PC-3 (cell line): Measurements from ENCODE around the gene IPO4. TPM values are rescaled to one million over a fixed set of nuclear protein-coding genes. Genes with fewer than 3 reads are reported as not detected.

Source experiments
- ATAC-seq: fragments of 200-7000 bp; cut with Tn5 transposase; 2 replicates; pipeline ENCODE4 v1.9.1; 2020; ENCODE audit warnings: mild to moderate bottlenecking, moderate library complexity
- BruUV-seq: library from RNA; stranded (reverse); fragments of 400-500 nt; replicated peaks from 2 replicates; lab custom pipeline; 2021; lab: Mats Ljungman, UMichigan
- CTCF ChIA-PET: fragments of 300-600 bp; sonication (Branson Sonifier 250); formaldehyde crosslinking; loops from one replicate; lab custom pipeline; 2022; ENCODE audit warnings: antibody characterized with exemption; lab: Charles Lee
- POLR2A ChIA-PET: fragments of 300-600 bp; sonication (Branson Sonifier 250); formaldehyde crosslinking; loops from one replicate; lab custom pipeline; 2022; ENCODE audit warnings: antibody characterized with exemption; ENCODE audit not compliant: unreplicated experiment; lab: Charles Lee
- DNase-seq: peaks from one replicate; pipeline ENCODE4 v3.0.0-alpha.2; 2015
- H2AFZ ChIP-seq: fragments of 300-600 bp; sonication (generic); 2 replicates; pipeline ENCODE4 v1.6.0; 2016; ENCODE audit warnings: antibody characterized with exemption, low read length
- H3F3A ChIP-seq: fragments of 300-600 bp; sonication (generic); one replicate; pipeline ENCODE4 v1.6.0; 2017; ENCODE audit warnings: antibody characterized with exemption, low read length, control low read depth, mild to moderate bottlenecking; ENCODE audit not compliant: unreplicated experiment
- H3K27ac ChIP-seq: fragments of 300-600 bp; sonication (generic); 2 replicates; pipeline ENCODE4 v1.5.1; 2016; ENCODE audit warnings: mild to moderate bottlenecking, low read length
- H3K27me3 ChIP-seq: fragments of 300-600 bp; sonication (generic); 2 replicates; pipeline ENCODE4 v1.6.1; 2016; ENCODE audit warnings: low read length, mixed read lengths
- H3K36me3 ChIP-seq: fragments of 300-600 bp; sonication (generic); 2 replicates; pipeline ENCODE4 v1.6.1; 2016; ENCODE audit warnings: low read depth, mixed run types, low read length, mixed read lengths
- H3K4me1 ChIP-seq: fragments of 300-600 bp; sonication (generic); 2 replicates; pipeline ENCODE4 v1.5.1; 2016; ENCODE audit warnings: low read length; ENCODE audit not compliant: insufficient read depth
- H3K4me2 ChIP-seq: fragments of 300-600 bp; sonication (generic); 2 replicates; pipeline ENCODE4 v1.6.0; 2016; ENCODE audit warnings: low read length
- H3K4me3 ChIP-seq: fragments of 300-600 bp; sonication (generic); 2 replicates; pipeline ENCODE4 v1.5.1; 2016; ENCODE audit warnings: mild to moderate bottlenecking, low read length, mixed read lengths
- H3K79me2 ChIP-seq: fragments of 300-600 bp; sonication (generic); 2 replicates; pipeline ENCODE4 v1.6.1; 2017; ENCODE audit warnings: low read length, mixed read lengths
- H3K9ac ChIP-seq: fragments of 300-600 bp; sonication (generic); 2 replicates; pipeline ENCODE4 v1.6.0; 2016; ENCODE audit warnings: mild to moderate bottlenecking, low read length
- H3K9me2 ChIP-seq: fragments of 300-600 bp; sonication (generic); replicated peaks from 2 replicates; pipeline ENCODE4 v1.6.1; 2016; ENCODE audit warnings: mixed run types, low read length, mixed read lengths
- H3K9me3 ChIP-seq: fragments of 300-600 bp; sonication (generic); 2 replicates; pipeline ENCODE4 v1.6.1; 2016; ENCODE audit warnings: low read length, mixed read lengths
- H4K20me1 ChIP-seq: fragments of 300-600 bp; sonication (generic); 2 replicates; pipeline ENCODE4 v1.6.1; 2016; ENCODE audit warnings: low read length, mixed read lengths
- EZH2 ChIP-seq: fragments of 300-600 bp; sonication (generic); IDR thresholded peaks from one replicate; pipeline ENCODE4 v1.6.1; 2017; ENCODE audit warnings: antibody characterized with exemption, mild to moderate bottlenecking, low read length; ENCODE audit not compliant: unreplicated experiment
- EZH2phosphoT487 ChIP-seq: fragments of 300-600 bp; sonication (generic); IDR thresholded peaks from 2 replicates; pipeline ENCODE4 v1.6.1; 2018; ENCODE audit warnings: mild to moderate bottlenecking, antibody characterized with exemption, low read length, borderline replicate concordance
- intact Hi-C: fragments of 100-400 bp; cut with micrococcal nuclease; formaldehyde crosslinking; loops from 2 replicates; pipeline ENCODE4 v1.9.0; 2023
- total RNA-seq: library from RNA; depleted of rRNA; stranded (reverse); fragments of >200 nt; gene quantifications from 2 replicates; pipeline ENCODE4 v1.2.3, GENCODE V29; 2014
- TF ChIP-seq, protein P1 (sequence below): fragments of 300-600 bp; sonication (generic); conservative IDR thresholded peaks from 2 replicates; pipeline ENCODE4 v1.5.1; 2017; ENCODE audit warnings: antibody characterized with exemption, low read depth, mild to moderate bottlenecking, low read length

IPO4 gene
- total RNA-seq, 1 experiment from 2014 or later: 211 TPM

DNA sequence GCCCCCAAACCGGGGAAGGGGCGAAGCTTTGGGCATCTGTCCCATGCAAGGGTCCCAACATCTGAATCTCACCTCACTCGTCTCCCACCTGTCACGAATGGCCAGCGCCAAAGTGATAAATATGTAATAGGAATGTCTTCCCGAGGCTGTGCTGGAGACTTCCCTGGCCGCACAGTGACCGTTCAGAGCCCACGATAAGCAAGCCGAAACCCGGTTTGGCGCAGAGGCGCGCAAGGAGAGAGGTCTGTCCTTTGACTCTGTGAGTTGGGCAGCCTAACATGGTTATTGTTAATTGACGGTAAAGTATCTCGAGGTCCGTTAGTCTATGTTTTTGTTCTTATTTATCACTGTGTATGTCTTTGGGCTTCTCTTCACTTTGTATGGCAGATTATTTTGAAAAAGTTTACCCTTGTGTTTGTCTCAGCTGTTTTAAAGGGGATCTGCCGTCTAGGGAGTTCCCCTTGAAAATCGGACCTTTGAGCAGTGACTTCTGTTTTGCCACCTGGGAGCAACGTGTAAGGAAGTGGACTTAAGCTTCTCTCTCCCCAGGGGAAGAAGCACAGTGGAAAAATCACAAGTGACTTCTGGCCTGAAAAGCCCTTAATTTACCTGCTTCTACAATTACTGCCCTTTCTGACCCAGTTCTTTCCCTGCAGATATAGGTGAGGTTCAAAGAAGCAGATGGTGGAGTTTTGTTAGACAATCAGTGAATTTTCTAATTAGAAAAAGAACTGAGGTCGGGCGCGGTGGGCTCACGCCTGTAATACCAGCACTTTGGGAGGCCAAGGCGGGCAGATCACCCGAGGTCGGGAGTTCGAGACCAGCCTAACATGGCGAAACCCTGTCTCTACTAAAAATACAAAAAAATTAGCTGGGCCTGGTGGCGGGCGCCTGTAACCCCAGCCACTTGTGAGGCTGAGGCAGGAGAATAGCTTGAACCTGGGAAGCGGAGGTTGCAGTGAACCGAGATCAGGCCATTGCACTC, 7.7 kb upstream of the IPO4 start:
- TSS peak; percentile 77 for BruUV-seq
- POLR2A ChIA-PET: interaction anchor here (0.5 to 0.7 kb wide), 2 partner anchors 60 to 81 kb away, joined by 3 to 4 read pairs; partner anchors contain the start of gene PSME1
- intact Hi-C loops: loop anchor here (2.0 kb wide), 1 partner anchor 16 kb away; the partner anchor contains the start of gene CHMP4A
- peak overlapping the region; percentile 86 for H3K4me3 ChIP-seq
- H3K27ac ChIP-seq: peak overlapping the region; percentile 89
- peak overlapping the region; percentile 97 for H3K4me2 ChIP-seq
- H3K9me3 ChIP-seq: no peaks in the 10 kb centered on the region
- peak; percentile 29 for ATAC-seq
- H4K20me1 ChIP-seq: no peaks in the 10 kb centered on the region
- H3K9ac ChIP-seq: peak overlapping the region; percentile 99
- DNase-seq: peak; percentile 11
- H3F3A ChIP-seq: no peaks in the 10 kb centered on the region
- no peaks in the 10 kb centered on the region for H3K9me2 ChIP-seq
- H3K27me3 ChIP-seq: no peaks in the 10 kb centered on the region
- H3K36me3 ChIP-seq: peaks cover 9% of the 10 kb centered on the region
- CTCF ChIA-PET: no interaction called here
- H3K79me2 ChIP-seq: peaks cover 57% of the 10 kb centered on the region
- TF ChIP-seq, protein P1, sequence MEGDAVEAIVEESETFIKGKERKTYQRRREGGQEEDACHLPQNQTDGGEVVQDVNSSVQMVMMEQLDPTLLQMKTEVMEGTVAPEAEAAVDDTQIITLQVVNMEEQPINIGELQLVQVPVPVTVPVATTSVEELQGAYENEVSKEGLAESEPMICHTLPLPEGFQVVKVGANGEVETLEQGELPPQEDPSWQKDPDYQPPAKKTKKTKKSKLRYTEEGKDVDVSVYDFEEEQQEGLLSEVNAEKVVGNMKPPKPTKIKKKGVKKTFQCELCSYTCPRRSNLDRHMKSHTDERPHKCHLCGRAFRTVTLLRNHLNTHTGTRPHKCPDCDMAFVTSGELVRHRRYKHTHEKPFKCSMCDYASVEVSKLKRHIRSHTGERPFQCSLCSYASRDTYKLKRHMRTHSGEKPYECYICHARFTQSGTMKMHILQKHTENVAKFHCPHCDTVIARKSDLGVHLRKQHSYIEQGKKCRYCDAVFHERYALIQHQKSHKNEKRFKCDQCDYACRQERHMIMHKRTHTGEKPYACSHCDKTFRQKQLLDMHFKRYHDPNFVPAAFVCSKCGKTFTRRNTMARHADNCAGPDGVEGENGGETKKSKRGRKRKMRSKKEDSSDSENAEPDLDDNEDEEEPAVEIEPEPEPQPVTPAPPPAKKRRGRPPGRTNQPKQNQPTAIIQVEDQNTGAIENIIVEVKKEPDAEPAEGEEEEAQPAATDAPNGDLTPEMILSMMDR: no peak
- no peak for TF ChIP-seq EZH2
- H3K4me1 ChIP-seq: peaks cover 9% of the 10 kb centered on the region
- peak overlapping the region; percentile 99 for H2AFZ ChIP-seq

DNA sequence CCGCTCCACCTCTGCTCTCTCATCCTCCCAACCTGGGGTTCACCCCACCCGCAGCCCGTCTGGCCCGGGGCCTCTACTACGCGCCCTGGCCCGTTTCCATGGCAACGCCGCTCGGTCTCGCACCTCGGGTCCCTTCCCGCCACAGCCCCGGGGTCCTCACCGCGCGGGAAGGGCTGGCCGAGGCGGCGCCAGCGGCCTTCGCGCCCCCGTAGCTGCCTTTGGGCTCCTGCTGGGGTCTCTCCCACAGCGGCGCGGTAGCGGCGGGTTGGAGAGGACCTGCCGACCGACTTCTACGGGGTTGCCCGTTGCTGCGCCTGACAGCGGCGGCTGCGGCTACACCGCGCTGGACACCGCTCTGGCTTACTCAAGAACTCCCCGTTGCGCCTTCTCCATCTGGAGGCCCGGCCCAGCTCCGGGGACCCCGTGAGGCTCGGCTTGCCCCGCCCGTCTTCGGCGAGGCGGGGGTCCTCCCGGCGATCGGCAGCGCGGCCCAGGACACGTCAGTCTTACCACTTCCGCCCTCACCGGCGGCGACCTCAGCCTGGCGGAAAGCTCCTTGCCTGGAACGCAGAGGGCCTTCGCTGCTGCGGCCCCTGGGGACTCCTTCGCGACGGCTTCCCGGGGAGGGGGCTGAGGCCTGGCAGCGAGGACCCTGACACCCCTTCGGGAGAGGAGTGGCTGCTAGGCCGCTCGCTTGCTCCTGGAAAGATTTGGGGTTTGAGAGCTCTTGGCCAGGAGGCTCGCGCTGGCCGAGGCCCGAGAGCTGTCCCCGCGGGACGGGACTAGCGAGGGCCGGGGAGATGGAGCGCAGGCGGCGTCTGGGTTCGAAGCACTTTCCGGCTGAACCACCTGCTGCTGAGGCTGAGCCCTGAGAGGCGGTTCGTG, 6.8 kb upstream of the IPO4 start, which contains the start of gene TM9SF1:
TM9SF1 (minus strand) TSS at position 256 of the 885 bp plus-strand sequence. CDS start 422 bp downstream, outside the sequence.
- POLR2A ChIA-PET: no interaction called here
- DNase-seq (peak; percentile 78), ATAC-seq (peak; percentile 94)
- H3K4me2 ChIP-seq: peak within 1 kb of the TSS; percentile 97
- no peaks in the 10 kb centered on the region for H4K20me1 ChIP-seq
- no peaks in the 10 kb centered on the region for H3K9me3 ChIP-seq
- intact Hi-C loops: loop anchor here (1.0 to 2.0 kb wide), 2 partner anchors 17 to 46 kb away; partner anchors contain the start of gene CHMP4A
- H3K4me3 ChIP-seq: peak within 1 kb of the TSS; percentile 86
- H3K9me2 ChIP-seq: no peaks in the 10 kb centered on the region
- CTCF ChIA-PET: interaction anchor here (0.8 kb wide), 1 partner anchor 34 kb away, joined by 3 read pairs; the partner anchor contains the start of gene IRF9
- peaks cover 9% of the 10 kb centered on the region for H3K4me1 ChIP-seq
- H3F3A ChIP-seq: no peaks in the 10 kb centered on the region
- no TSS peak for BruUV-seq
- peak within 1 kb of the TSS; percentile 99 for H3K9ac ChIP-seq
- peaks cover 8% of the 10 kb centered on the region; the same call in 1 of the 2 replicates for H3K36me3 ChIP-seq
- no peaks in the 10 kb centered on the region for H3K27me3 ChIP-seq
- peak within 1 kb of the TSS; percentile 99 for H2AFZ ChIP-seq
- no peak for TF ChIP-seq EZH2
- TF ChIP-seq, protein P1: no peak
- no peak for TF ChIP-seq EZH2phosphoT487
- peaks cover 59% of the 10 kb centered on the region for H3K79me2 ChIP-seq
- peak within 1 kb of the TSS; percentile 89 for H3K27ac ChIP-seq
